OCI-LY1 (cell line): ENCODE measurements around the gene CLDN15.

ENCODE experiments used
- H2AFZ ChIP-seq: fragments of 200-600 bp; sonication (generic), shearing (Covaris generic); 2 replicates; pipeline ENCODE4 v1.6.0; 2014; ENCODE audit warnings: antibody characterized with exemption, mild to moderate bottlenecking, low read length
- H3F3A ChIP-seq: fragments of 200-600 bp; sonication (generic), shearing (Covaris generic); 2 replicates; pipeline ENCODE4 v1.6.0; 2014; ENCODE audit warnings: mild to moderate bottlenecking, antibody characterized with exemption, low read length, moderate library complexity; ENCODE audit not compliant: insufficient read depth
- H3K27ac ChIP-seq: fragments of 200-600 bp; sonication (generic); 2 replicates; pipeline ENCODE4 v1.5.1; 2014; ENCODE audit warnings: low read length, mixed run types, mild to moderate bottlenecking, low read depth; ENCODE audit not compliant: poor library complexity, severe bottlenecking
- H3K27me3 ChIP-seq: fragments of 200-600 bp; sonication (generic); 2 replicates; pipeline ENCODE4 v1.6.0; 2014; ENCODE audit warnings: antibody characterized with exemption, mild to moderate bottlenecking, low read length, moderate library complexity; ENCODE audit not compliant: insufficient read depth
- H3K36me3 ChIP-seq: fragments of 200-600 bp; sonication (generic); 2 replicates; pipeline ENCODE4 v1.6.1; 2014; ENCODE audit warnings: mild to moderate bottlenecking, antibody characterized with exemption, low read length, moderate library complexity, mixed read lengths; ENCODE audit not compliant: insufficient read depth
- H3K4me1 ChIP-seq: fragments of 200-600 bp; sonication (generic); 2 replicates; pipeline ENCODE4 v1.5.1; 2014; ENCODE audit warnings: mild to moderate bottlenecking, low read length, moderate library complexity; ENCODE audit not compliant: insufficient read depth, severe bottlenecking
- H3K4me2 ChIP-seq: fragments of 200-600 bp; sonication (generic), shearing (Covaris generic); 2 replicates; pipeline ENCODE4 v1.6.1; 2014; ENCODE audit warnings: low read length
- H3K4me3 ChIP-seq: fragments of 200-600 bp; sonication (generic); 2 replicates; pipeline ENCODE4 v1.5.1; 2014; ENCODE audit warnings: low read length, low read depth, mild to moderate bottlenecking, mixed read lengths; ENCODE audit not compliant: poor library complexity, severe bottlenecking
- H3K79me2 ChIP-seq: fragments of 200-600 bp; shearing (Covaris generic); 2 replicates; pipeline ENCODE4 v1.6.1; 2016; ENCODE audit warnings: mixed run types, low read length, mixed read lengths; ENCODE audit not compliant: insufficient read depth
- H3K9ac ChIP-seq: fragments of 200-600 bp; sonication (generic), shearing (Covaris generic); 2 replicates; pipeline ENCODE4 v1.6.1; 2014; ENCODE audit warnings: mild to moderate bottlenecking, low read length, mixed read lengths
- H3K9me2 ChIP-seq: fragments of 200-600 bp; sonication (generic), shearing (Covaris generic); 2 replicates; pipeline ENCODE4 v1.6.1; 2014; ENCODE audit warnings: low read depth, mild to moderate bottlenecking, low read length, mixed read lengths
- H3K9me3 ChIP-seq: fragments of 200-600 bp; shearing (Covaris generic); 2 replicates; pipeline ENCODE4 v1.6.1; 2014; ENCODE audit warnings: low read length, mixed read lengths
- H4K20me1 ChIP-seq: fragments of 200-600 bp; sonication (generic), shearing (Covaris generic); 2 replicates; pipeline ENCODE4 v1.6.0; 2016; ENCODE audit warnings: mild to moderate bottlenecking, low read length; ENCODE audit not compliant: insufficient read depth
- CTCF ChIP-seq: fragments of 200-600 bp; sonication (generic), shearing (Covaris generic); IDR thresholded peaks from 2 replicates; pipeline ENCODE4 v1.5.1; 2017; ENCODE audit warnings: mild to moderate bottlenecking, antibody characterized with exemption, low read length, moderate library complexity, mixed read lengths
- EZH2 ChIP-seq: fragments of 200-600 bp; sonication (generic), shearing (Covaris generic); IDR thresholded peaks from 2 replicates; pipeline ENCODE4 v1.8.0; 2017; ENCODE audit warnings: borderline replicate concordance, mixed run types, mild to moderate bottlenecking, antibody characterized with exemption, low read length, moderate library complexity, mixed read lengths

The CLDN15 gene

DNA sequence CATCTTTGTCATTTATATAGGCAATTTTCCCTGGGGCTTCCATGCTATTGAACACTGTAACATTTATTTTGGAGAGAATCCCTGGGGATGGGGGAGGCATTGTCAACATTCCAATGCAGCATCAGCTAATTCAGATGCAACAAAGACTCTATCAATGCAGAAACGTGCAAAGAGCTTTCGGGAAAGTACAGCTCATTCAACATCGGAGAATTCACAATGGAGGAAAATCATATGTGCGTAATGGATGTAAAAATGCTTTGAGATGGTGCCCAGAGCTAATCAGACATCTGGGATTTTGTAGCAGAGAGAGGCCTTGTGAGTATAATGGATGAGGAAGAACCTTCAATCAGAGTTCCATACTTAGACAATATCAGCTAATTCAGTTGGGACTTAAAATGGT lies 35.6 kb upstream of the CLDN15 start:
- H3F3A ChIP-seq: no peaks in the 10 kb centered on the region
- H3K4me1 ChIP-seq: no peaks in the 10 kb centered on the region
- no peaks in the 10 kb centered on the region for H4K20me1 ChIP-seq
- peaks cover 6% of the 10 kb centered on the region; the same call in 1 of the 2 replicates for H3K27me3 ChIP-seq
- H3K9me3 ChIP-seq: no peaks in the 10 kb centered on the region
- H3K9me2 ChIP-seq: no peaks in the 10 kb centered on the region
- no peaks in the 10 kb centered on the region for H3K79me2 ChIP-seq
- H3K27ac ChIP-seq: no peak overlapping the region
- TF ChIP-seq EZH2: no peak
- TF ChIP-seq CTCF: no peak
- no peak overlapping the region for H3K4me2 ChIP-seq
- no peak overlapping the region for H3K4me3 ChIP-seq
- H2AFZ ChIP-seq: no peak overlapping the region
- no peaks in the 10 kb centered on the region for H3K36me3 ChIP-seq
- H3K9ac ChIP-seq: no peak overlapping the region

GRCh38 chr7:101271021-101271420 lies 33.4 kb upstream of the CLDN15 start:
- no peaks in the 10 kb centered on the region for H4K20me1 ChIP-seq

DNA sequence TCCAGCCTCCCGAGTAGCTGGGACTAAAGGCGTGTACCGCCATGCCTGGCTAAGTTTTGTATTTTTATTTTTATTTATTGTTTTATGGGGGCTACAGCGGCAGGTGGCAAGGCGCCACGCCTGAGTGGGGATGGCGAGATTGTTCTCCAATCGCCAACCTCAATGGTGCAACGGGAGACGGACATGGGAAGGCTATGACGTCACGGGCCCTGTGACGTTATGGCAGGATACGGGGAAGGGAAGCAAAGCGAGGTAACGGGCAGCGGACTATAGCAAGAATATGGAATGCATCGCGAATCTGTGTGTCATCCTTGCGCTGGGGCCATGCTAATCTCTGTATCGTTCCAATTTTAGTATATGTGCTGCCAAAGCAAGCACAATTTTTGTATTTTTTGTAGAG lies 32.1 kb upstream of the CLDN15 start:
- Histone ChIP-seq H3F3A (no peaks in the 10 kb centered on the region), H3K4me3 (no peak overlapping the region), H3K27me3 (peaks cover 13% of the 10 kb centered on the region), H3K27ac (no peak overlapping the region), H3K9ac (no peak overlapping the region), H3K36me3 (no peaks in the 10 kb centered on the region), H3K9me3 (no peaks in the 10 kb centered on the region), H3K9me2 (no peaks in the 10 kb centered on the region), H3K4me1 (no peaks in the 10 kb centered on the region), H3K4me2 (no peak overlapping the region), H2AFZ (no peak overlapping the region), H4K20me1 (no peaks in the 10 kb centered on the region), H3K79me2 (no peaks in the 10 kb centered on the region)
- TF ChIP-seq EZH2 (no peak), CTCF (no peak)

More at GRCh38 chr7:101271021-101271420, 33.4 kb upstream of the CLDN15 start:
- Histone ChIP-seq H3K27me3 (peaks cover 8% of the 10 kb centered on the region), H3K4me1 (no peaks in the 10 kb centered on the region), H3K27ac (no peak overlapping the region), H3K79me2 (no peaks in the 10 kb centered on the region), H3K9ac (no peak overlapping the region), H3K4me3 (no peak overlapping the region), H3K9me2 (no peaks in the 10 kb centered on the region), H3F3A (no peaks in the 10 kb centered on the region), H3K9me3 (no peaks in the 10 kb centered on the region), H2AFZ (no peak overlapping the region), H3K36me3 (no peaks in the 10 kb centered on the region), H3K4me2 (no peak overlapping the region)
- no peak for TF ChIP-seq EZH2
- no peak for TF ChIP-seq CTCF
